Endothelial cell (in vitro differentiated cells): ENCODE results near the gene MKI67. TPM values are rescaled to one million over a fixed set of nuclear protein-coding genes. Genes with fewer than 3 reads are reported as not detected.

Experiments used
- DNase-seq: peaks from one replicate; pipeline ENCODE4 v3.0.0; 2021; ENCODE audit warnings: low spot score
- H3K27ac Mint-ChIP-seq: one replicate; pipeline ENCODE4 v1.8.0; 2021; ENCODE audit warnings: mixed read lengths, inconsistent platforms; ENCODE audit not compliant: unreplicated experiment
- H3K27me3 Mint-ChIP-seq: one replicate; pipeline ENCODE4 v1.8.0; 2021; ENCODE audit warnings: mild to moderate bottlenecking, moderate library complexity, mixed read lengths, inconsistent platforms; ENCODE audit not compliant: unreplicated experiment
- H3K36me3 Mint-ChIP-seq: one replicate; pipeline ENCODE4 v1.8.0; 2021; ENCODE audit warnings: mild to moderate bottlenecking, low read depth, mixed read lengths, inconsistent platforms; ENCODE audit not compliant: unreplicated experiment
- H3K4me1 Mint-ChIP-seq: one replicate; pipeline ENCODE4 v1.8.0; 2021; ENCODE audit warnings: mild to moderate bottlenecking, mixed read lengths, inconsistent platforms; ENCODE audit not compliant: unreplicated experiment
- H3K4me3 Mint-ChIP-seq: one replicate; pipeline ENCODE4 v1.8.0; 2021; ENCODE audit warnings: mild to moderate bottlenecking, mixed read lengths, inconsistent platforms; ENCODE audit not compliant: unreplicated experiment
- H3K9me3 Mint-ChIP-seq: one replicate; pipeline ENCODE4 v1.8.0; 2021; ENCODE audit warnings: mixed read lengths, inconsistent platforms; ENCODE audit not compliant: unreplicated experiment
- CTCF ChIP-seq: fragments of 200-600 bp; sonication (generic); IDR thresholded peaks from one replicate; pipeline ENCODE4 v1.5.0; 2021; ENCODE audit warnings: antibody characterized with exemption; ENCODE audit not compliant: unreplicated experiment
- long read RNA-seq: library from polyadenylated mRNA; unstranded; transcript quantifications from one replicate; pipeline ENCODE4 v2.0.0, GENCODE V29; 2020; ENCODE audit not compliant: unreplicated experiment
- total RNA-seq: library from RNA; stranded (reverse); fragmentation: NEBNext Ultra II Directional; extraction: Animal tissue kit (Norgen Biotek cat#: 25700); gene quantifications from one replicate; pipeline ENCODE4 v1.2.1, GENCODE V29; 2021; ENCODE audit not compliant: unreplicated experiment

MKI67 gene
- 19.7 TPM for total RNA-seq
- long read RNA-seq, partial matches to known transcripts = 13 of 16 reads
- long read RNA-seq, other reads (novel, unspliced or antisense) = 3 of 16 reads

- Mint-ChIP-seq H3K4me1 (peaks cover 10% of the 10 kb centered on the region), H3K9me3 (no peaks in the 10 kb centered on the region), H3K27ac (peak within 1 kb of the TSS; percentile 5), H3K27me3 (peaks cover 1% of the 10 kb centered on the region), H3K36me3 (no peaks in the 10 kb centered on the region), H3K4me3 (peak within 1 kb of the TSS; percentile 91)
- TF ChIP-seq CTCF = no peak
- peak; percentile 86 for DNase-seq
Measured at GRCh38 chr10:128125944-128126764, at the start of gene MKI67. TSS of gene MKI67 (minus strand) at chr10:128126423. CDS start at chr10:128125667, 756 bp downstream.

- Mint-ChIP-seq H3K27ac (no peak overlapping the region), H3K27me3 (no peaks in the 10 kb centered on the region), H3K4me1 (no peaks in the 10 kb centered on the region), H3K9me3 (peaks cover 12% of the 10 kb centered on the region), H3K36me3 (peaks cover 7% of the 10 kb centered on the region), H3K4me3 (no peak overlapping the region)
- DNase-seq = no peak
- no peak for TF ChIP-seq CTCF
Measured at GRCh38 chr10:128174581-128175559, 48.6 kb upstream of the MKI67 start.

GRCh38 chr10:128173386-128173785, 47.2 kb upstream of the MKI67 start:
- Mint-ChIP-seq H3K9me3 (peaks cover 12% of the 10 kb centered on the region), H3K4me1 (peaks cover 8% of the 10 kb centered on the region), H3K36me3 (peaks cover 7% of the 10 kb centered on the region), H3K27ac (no peak overlapping the region), H3K27me3 (peaks cover 3% of the 10 kb centered on the region), H3K4me3 (no peak overlapping the region)
- no peak for DNase-seq
- no peak for TF ChIP-seq CTCF

GRCh38 chr10:128172756-128173155, 46.5 kb upstream of the MKI67 start:
- peaks cover 8% of the 10 kb centered on the region for H3K4me1 Mint-ChIP-seq
- DNase-seq = no peak
- peaks cover 7% of the 10 kb centered on the region for H3K36me3 Mint-ChIP-seq
- H3K4me3 Mint-ChIP-seq = no peak overlapping the region
- no peak for TF ChIP-seq CTCF
- H3K27me3 Mint-ChIP-seq = peaks cover 3% of the 10 kb centered on the region
- peaks cover 12% of the 10 kb centered on the region for H3K9me3 Mint-ChIP-seq
- no peak overlapping the region for H3K27ac Mint-ChIP-seq
